Heart left ventricle (tissue), 16 donors: ENCODE data around the gene AKAP13. TPM values are rescaled to one million over a fixed set of nuclear protein-coding genes. Genes with fewer than 3 reads are reported as not detected.
A peak's percentile ranks its signal among the peaks of the same experiment; 100 is the strongest.

ENCODE experiments used
- ATAC-seq, 4 donors: fragments of 200-7000 bp; cut with Tn5 transposase; one replicate each; pipeline ENCODE4 v1.9.1; 2020 to 2022; ENCODE audit warnings: moderate library complexity in 4 of 4, mild to moderate bottlenecking in 3 of 4, moderate number of reproducible peaks in 1 of 4
- DNase-seq, 5 donors: peaks; one replicate each; pipeline ENCODE4 v3.0.0-alpha.2; 2020
- H3K27ac ChIP-seq, 12 donors: fragments of 200-600 bp; sonication (generic) in 4 of 12; one replicate each; pipeline versions ENCODE4 v1.5.0 to v1.8.0; 2016 to 2022; ENCODE audit warnings: mild to moderate bottlenecking in 2 of 12
- H3K27me3 ChIP-seq, 9 donors: fragments of 200-600 bp; sonication (generic) in 2 of 9; one replicate each; pipeline versions ENCODE4 v1.5.1 to v1.8.0; 2016 to 2022; ENCODE audit warnings: mild to moderate bottlenecking in 3 of 9
- H3K36me3 ChIP-seq, 9 donors: fragments of 200-600 bp; sonication (generic) in 2 of 9; one replicate each; pipeline versions ENCODE4 v1.5.0 to v1.8.0; 2018 to 2022; ENCODE audit warnings: mild to moderate bottlenecking in 2 of 9
- H3K4me1 ChIP-seq, 12 donors: fragments of 200-600 bp; sonication (generic) in 4 of 12; one replicate each; pipeline versions ENCODE4 v1.5.0 to v1.8.0; 2016 to 2022; ENCODE audit warnings: mild to moderate bottlenecking in 3 of 12
- H3K4me3 ChIP-seq, 12 donors: fragments of 200-600 bp; sonication (generic) in 4 of 12; one replicate each; pipeline versions ENCODE4 v1.5.0 to v1.8.0; 2017 to 2022; ENCODE audit warnings: mild to moderate bottlenecking in 9 of 12, moderate library complexity in 4 of 12
- H3K9me3 ChIP-seq, 12 donors: fragments of 200-600 bp; sonication (generic) in 4 of 12; one replicate each; pipeline versions ENCODE4 v1.5.0 to v1.8.0; 2016 to 2022; ENCODE audit warnings: mild to moderate bottlenecking in 1 of 12
- CTCF ChIP-seq, 12 donors: fragments of 200-600 bp; sonication (generic) in 4 of 12; IDR thresholded peaks; one replicate each; pipeline versions ENCODE4 v1.5.0 to v1.8.0; 2018 to 2022; ENCODE audit warnings: antibody characterized with exemption in 12 of 12, mild to moderate bottlenecking in 5 of 12
- POLR2A ChIP-seq, 2 donors: fragments of 450-650 bp; IDR thresholded peaks; one replicate each; pipeline ENCODE4 v1.6.1; 2017; ENCODE audit warnings: antibody characterized with exemption in 2 of 2, mild to moderate bottlenecking in 2 of 2, moderate library complexity in 2 of 2
- WGBS, 4 donors: extraction: QIAGEN DNeasy Blood & Tissue Kit in 2 of 4; methylation state at CpG; one replicate each; pipeline versions ENCODE4 v1.1.5 to v1.1.7; 2013 to 2018; 5-methylcytosine and 5-hydroxymethylcytosine counted together
- intact Hi-C, 10 donors: fragments of 100-400 bp; cut with DNase I; formaldehyde crosslinking; loops; one replicate each; pipeline versions ENCODE4 v1.11.1 to v1.14.2; 2022
- polyA plus RNA-seq, 2 donors: library from polyadenylated mRNA; stranded (reverse); fragments of 200-250 nt; gene quantifications; one replicate each; pipeline ENCODE4 v1.2.3, GENCODE V29; 2013
- total RNA-seq, 9 donors: library from RNA; depleted of rRNA in 2 of 9; stranded (reverse); fragments of >200 nt in 2 of 9; fragmentation: NEBNext Ultra II Directional in 3 of 9; extraction: Animal tissue kit (Norgen Biotek cat#: 25700) in 3 of 9; gene quantifications; one replicate each; pipeline versions ENCODE4 v1.1.0 to v1.2.4, GENCODE V29; 2016 to 2023
- donor health status: ischemic (EF 13 %, LVEDD 7.1; RV severe dilation, severe dysfunction).
- donor health status: healthy with polysubstance abuse.
- donor health status: DM: no; HTN: yes; CAD: no.
- donor health status: DM: no; HTN: no; CAD: no.
- donor health status: ischemic (EF 25% LVEDD 6.9; RV normal size, moderate dysfunction).
- donor health status: ischemic (EF 25% LVEDD 5.7; RV mildly dilated, moderate dysfunction).
- donor health status: healthy.
- donor health status: DM: yes; HTN: yes; CAD: no.
- donor health status: ischemic (EF 35%, LVEDD 5.7; RV mildly dilated, moderate dysfunction).
- donor health status: nonischemic (EF 11% LVEDD 7.7; RV severe dilation, severe dysfunction).
- donor health status: DM: yes; HTN: yes; CAD: no.
- donor health status: PGD.
- donor health status: ischemic (EF 29% LVEDD 5.4; RV normal size, mild dysfunction).
- donor health status: nonischemic (EF 23%, LVEDD 6.1; RV moderate dilation, normal function).

The AKAP13 gene
- total and polyA plus RNA-seq, 11 donors = 124 to 598 (median 340) TPM

- peaks cover 4 to 85% (median 43%) of the 10 kb centered on the region in 12 donors for H3K4me1 ChIP-seq
- no peak for DNase-seq
- intact Hi-C loops = loop anchor here in 4 of 10 donors (5.0 kb wide), 2 partner anchors 40 to 80 kb away; partner anchors contain the start of gene KLHL25 (in 4 of the 4)
Measured at GRCh38 chr15:85752124-85752475, 371.7 kb downstream of the AKAP13 start.

GRCh38 chr15:85752491-85752961, 372.1 kb downstream of the AKAP13 start:
- ATAC-seq (no peak), DNase-seq (peak in 2 of 5 donors; percentile 32 to 45)
- H3K4me3 ChIP-seq = no peak overlapping the region
- H3K27ac ChIP-seq = no peak overlapping the region
- peaks cover 0 to 18% (median 15%) of the 10 kb centered on the region in 9 donors for H3K36me3 ChIP-seq
- H3K4me1 ChIP-seq = peaks cover 4 to 83% (median 43%) of the 10 kb centered on the region in 12 donors
- H3K27me3 ChIP-seq = no peaks in the 10 kb centered on the region
- no peaks in the 10 kb centered on the region for H3K9me3 ChIP-seq
- 39 to 51% (median 49%) methylated on average over 7 to 8 of the region's 8 CpGs for WGBS, 4 donors
- TF ChIP-seq CTCF (IDR thresholded peaks at IDR 0.05) (no peak), POLR2A (IDR thresholded peaks at IDR 0.05) (no peak)
- intact Hi-C loops = loop anchor here in 4 of 10 donors (5.0 kb wide), 2 partner anchors 40 to 80 kb away; partner anchors contain the start of gene KLHL25 (in 4 of the 4)

More at GRCh38 chr15:85752124-85752475, 371.7 kb downstream of the AKAP13 start:
- ATAC-seq = no peak
- 73 to 84% (median 77%) methylated on average over 4 to 15 of the region's 15 CpGs for WGBS, 4 donors
- Histone ChIP-seq H3K27me3 (no peaks in the 10 kb centered on the region), H3K9me3 (no peaks in the 10 kb centered on the region), H3K36me3 (peaks cover 0 to 22% (median 19%) of the 10 kb centered on the region in 9 donors), H3K27ac (peak overlapping the region in 2 of 12 donors; percentile 21 to 82), H3K4me3 (no peak overlapping the region)
- no peak for TF ChIP-seq POLR2A (IDR thresholded peaks at IDR 0.05)
- no peak for TF ChIP-seq CTCF (IDR thresholded peaks at IDR 0.05)

- peaks cover 0 to 11% (median 7%) of the 10 kb centered on the region in 9 donors for H3K36me3 ChIP-seq
- H3K27ac ChIP-seq = no peak overlapping the region
- TF ChIP-seq POLR2A (IDR thresholded peaks at IDR 0.05) (no peak), CTCF (IDR thresholded peaks at IDR 0.05) (no peak)
- H3K27me3 ChIP-seq = no peaks in the 10 kb centered on the region
- H3K9me3 ChIP-seq = no peaks in the 10 kb centered on the region
- intact Hi-C loops = loop anchor here in 4 of 10 donors (5.0 kb wide), 2 partner anchors 39 to 79 kb away; partner anchors contain the start of gene KLHL25 (in 4 of the 4)
- peaks cover 4 to 82% (median 38%) of the 10 kb centered on the region in 12 donors for H3K4me1 ChIP-seq
- H3K4me3 ChIP-seq = no peak overlapping the region
- DNase-seq = no peak
- WGBS, 4 donors = 79 to 100% (median 96%) methylated on average over 1 of the region's 1 CpG
- no peak for ATAC-seq
Measured at GRCh38 chr15:85753261-85753660, 372.9 kb downstream of the AKAP13 start.

- no peak for TF ChIP-seq CTCF (IDR thresholded peaks at IDR 0.05)
- TF ChIP-seq POLR2A (IDR thresholded peaks at IDR 0.05) = no peak
- peaks cover 0 to 82% (median 36%) of the 10 kb centered on the region in 12 donors for H3K4me1 ChIP-seq
- ATAC-seq (no peak), DNase-seq (peak in 2 of 5 donors; percentile 13 to 23)
- no peaks in the 10 kb centered on the region for H3K9me3 ChIP-seq
- WGBS, 4 donors = 90 to 93% (median 92%) methylated on average over 10 of the region's 10 CpGs
- no peaks in the 10 kb centered on the region for H3K27me3 ChIP-seq
- H3K27ac ChIP-seq = no peak overlapping the region
- no peak overlapping the region for H3K4me3 ChIP-seq
- intact Hi-C loops = loop anchor here in 4 of 10 donors (5.0 kb wide), 2 partner anchors 38 to 78 kb away; partner anchors contain the start of gene KLHL25 (in 4 of the 4)
- H3K36me3 ChIP-seq = peaks cover 0 to 4% (median under 1%) of the 10 kb centered on the region in 9 donors
Measured at GRCh38 chr15:85753791-85754452, 373.5 kb downstream of the AKAP13 start.
